ENCODE results near the gene ZIC5. TPM values are rescaled to one million over a fixed set of nuclear protein-coding genes. Genes with fewer than 3 reads are reported as not detected.
"Not testable (repeated sequence)": the region's sequence is repeated elsewhere in the genome, so short reads cannot be mapped to it uniquely, and the experiment has no call there.

The ZIC5 gene
- polyA plus RNA-seq, 6 donors from 2014 or later: not detected

GRCh38 chr13:99959540-99960230 lies 11.9 kb downstream of the ZIC5 start:
- Mint-ChIP-seq H3K4me1 (peaks cover 5 to 26% (median 8%) of the 10 kb centered on the region in 3 donors), H3K36me3 (peaks cover 0 to 4% of the 10 kb centered on the region in 2 donors), H3K27me3 (peaks cover 71 to 88% (median 83%) of the 10 kb centered on the region in 3 donors), H3K9me3 (peaks cover 0 to 11% (median 3%) of the 10 kb centered on the region in 7 donors), H3K27ac (peak overlapping the region in 3 of 6 donors; percentile 21 to 90 (median 88)), H3K4me3 (peak overlapping the region in 7 of 8 donors; percentile 49 to 74 (median 72))
- no peak for ATAC-seq (ENCODE audit: low read depth in 2 of 2)
- DNase-seq: no peak

DNA sequence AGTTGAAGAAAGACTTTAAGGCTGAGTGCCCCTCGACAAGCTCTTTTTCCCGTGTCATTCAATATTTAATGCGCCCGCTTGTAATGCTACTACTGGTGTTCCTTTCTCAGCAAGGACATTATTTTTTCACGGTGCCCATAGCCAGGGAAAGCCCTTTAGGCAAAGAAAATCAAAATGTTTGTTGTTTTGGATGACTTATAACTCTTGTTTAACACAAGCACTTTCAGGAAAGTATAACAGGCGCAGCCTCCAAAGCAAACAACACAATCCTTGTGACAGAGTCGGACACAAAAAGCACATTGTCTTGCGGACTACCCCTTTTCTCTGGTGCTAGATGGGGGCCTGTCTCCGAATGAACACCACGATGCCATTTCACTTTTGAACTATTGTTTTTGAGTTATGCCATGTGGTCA lies 12.4 kb downstream of the ZIC5 start:
- H3K36me3 Mint-ChIP-seq: peaks cover 0 to 4% of the 10 kb centered on the region in 2 donors
- H3K9me3 Mint-ChIP-seq: peaks cover 0 to 11% (median 3%) of the 10 kb centered on the region in 7 donors
- peaks cover 5 to 26% (median 8%) of the 10 kb centered on the region in 3 donors for H3K4me1 Mint-ChIP-seq
- H3K27ac Mint-ChIP-seq: peak overlapping the region in 2 of 6 donors; percentile 63 to 88
- no peak for DNase-seq
- H3K27me3 Mint-ChIP-seq: peaks cover 68 to 87% (median 84%) of the 10 kb centered on the region in 3 donors
- ATAC-seq (ENCODE audit: low read depth in 2 of 2): no peak
- peak overlapping the region in 7 of 8 donors; percentile 5 to 63 (median 53) for H3K4me3 Mint-ChIP-seq

DNA sequence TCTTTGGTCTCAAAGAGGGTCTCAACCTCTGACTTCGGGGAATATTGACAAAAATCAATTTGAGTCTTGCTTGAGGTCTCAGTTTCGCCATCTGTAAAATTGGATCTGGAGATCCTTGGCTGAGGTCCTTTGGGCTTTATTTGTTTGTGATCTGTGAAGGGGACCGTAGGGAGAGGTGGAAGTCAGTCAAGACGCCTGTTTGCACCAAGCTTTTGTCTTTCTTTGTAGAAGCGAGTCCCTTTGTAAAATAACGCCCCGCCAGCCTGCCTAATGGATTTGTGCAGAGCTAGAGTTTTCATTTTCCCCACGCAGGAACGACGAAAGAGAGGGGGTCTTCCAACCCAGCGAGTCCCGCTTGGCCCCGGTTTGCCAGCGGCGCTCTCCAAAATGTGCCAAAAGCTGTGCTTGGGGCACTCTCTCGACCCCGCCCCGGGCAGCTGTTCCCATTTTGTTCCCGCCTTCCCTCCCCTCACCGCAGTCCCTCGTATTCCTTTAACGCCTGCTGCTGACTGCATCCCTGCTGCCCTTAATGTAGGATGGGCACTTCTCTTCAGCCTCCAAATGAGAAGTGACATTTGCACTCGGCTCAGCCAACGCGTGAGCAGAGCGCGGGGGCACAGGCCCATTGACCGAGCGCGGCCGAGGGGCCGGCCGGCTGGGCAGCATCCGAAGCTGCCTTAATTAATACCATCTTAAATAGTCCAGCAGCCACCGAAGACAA lies 13.0 kb downstream of the ZIC5 start:
- Mint-ChIP-seq H3K9me3 (peaks cover 0 to 11% (median 3%) of the 10 kb centered on the region in 7 donors), H3K27me3 (peaks cover 72 to 87% (median 86%) of the 10 kb centered on the region in 3 donors), H3K36me3 (peaks cover 0 to 4% of the 10 kb centered on the region in 2 donors), H3K4me3 (peak overlapping the region in 4 of 8 donors; percentile 20 to 63 (median 56)), H3K27ac (peak overlapping the region in 2 of 6 donors; percentile 63 to 88), H3K4me1 (peaks cover 5 to 26% (median 8%) of the 10 kb centered on the region in 3 donors)
- ATAC-seq (ENCODE audit: low read depth in 2 of 2) (no peak), DNase-seq (no peak)

DNA sequence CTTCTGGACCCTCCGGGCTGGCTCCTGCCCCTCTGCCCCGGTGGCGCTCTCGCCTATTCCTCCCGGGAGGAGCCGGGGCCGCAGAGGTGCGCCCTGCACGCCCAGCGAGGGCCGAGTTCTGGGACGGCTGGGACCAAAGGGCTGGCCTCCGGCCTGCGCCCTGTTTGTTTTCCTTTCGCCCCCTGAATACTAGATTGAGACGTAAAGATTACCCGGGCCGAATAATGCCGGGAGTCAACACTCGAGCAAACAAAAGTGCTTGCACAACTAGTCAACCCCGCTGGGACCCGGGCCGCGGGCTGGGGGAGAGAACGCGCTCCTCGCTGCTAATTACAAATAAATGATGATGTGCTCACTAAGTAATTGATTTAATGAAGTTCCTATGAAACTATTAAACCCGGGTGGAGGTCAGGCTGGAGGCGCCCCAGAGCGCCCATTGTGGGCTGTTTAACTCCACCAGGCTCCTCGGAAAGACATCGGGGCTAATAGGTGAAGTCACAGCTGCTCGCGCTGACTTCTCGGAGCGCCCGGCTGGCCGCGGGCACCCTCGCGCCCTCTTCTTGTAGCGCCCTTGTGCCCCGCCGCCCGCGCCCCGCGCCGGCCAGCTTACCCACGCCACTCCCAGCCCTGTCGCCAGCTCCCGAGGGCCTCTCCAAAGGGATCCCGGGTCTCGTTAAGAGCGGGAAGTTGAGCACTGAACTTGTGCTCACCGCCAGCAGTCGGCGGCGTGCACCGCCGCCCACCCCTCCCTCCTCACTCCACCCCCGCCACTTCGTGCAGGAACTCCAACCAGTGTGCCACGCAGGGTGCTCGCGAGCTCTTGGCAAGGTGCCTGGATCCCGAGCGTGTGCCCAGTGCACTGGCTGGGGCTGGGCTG lies 14.9 kb downstream of the ZIC5 start:
- peaks cover 0 to 4% of the 10 kb centered on the region in 2 donors for H3K36me3 Mint-ChIP-seq
- DNase-seq: no peak

GRCh38 chr13:99955747-99956472 lies 15.7 kb downstream of the ZIC5 start:
- peaks cover 2 to 26% (median 8%) of the 10 kb centered on the region in 3 donors for H3K4me1 Mint-ChIP-seq
- H3K27me3 Mint-ChIP-seq: peaks cover 74 to 90% (median 79%) of the 10 kb centered on the region in 3 donors
- ATAC-seq (ENCODE audit: low read depth in 2 of 2): no peak
- DNase-seq: no peak
- H3K36me3 Mint-ChIP-seq: peaks cover 0 to 4% of the 10 kb centered on the region in 2 donors
- H3K9me3 Mint-ChIP-seq: peaks cover 0 to 16% (median 3%) of the 10 kb centered on the region in 7 donors
- H3K4me3 Mint-ChIP-seq: peak overlapping the region in 6 of 8 donors; percentile 15 to 71 (median 61)
- peak overlapping the region in 2 of 6 donors; percentile 53 to 92 for H3K27ac Mint-ChIP-seq

More for the DNA sequence above, 14.9 kb downstream of the ZIC5 start:
- Mint-ChIP-seq H3K4me1 (peaks cover 5 to 26% (median 8%) of the 10 kb centered on the region in 3 donors), H3K9me3 (peaks cover 0 to 11% (median 3%) of the 10 kb centered on the region in 7 donors), H3K27ac (peak overlapping the region in 3 of 6 donors; percentile 81 to 92 (median 82)), H3K27me3 (peaks cover 75 to 91% (median 80%) of the 10 kb centered on the region in 3 donors), H3K4me3 (peak overlapping the region in 5 of 8 donors; percentile 45 to 71 (median 63))
- ATAC-seq (ENCODE audit: low read depth in 2 of 2): no peak

GRCh38 chr13:99955107-99955746 lies 16.3 kb downstream of the ZIC5 start:
- Mint-ChIP-seq H3K4me3 (peak overlapping the region in 5 of 8 donors; percentile 7 to 32 (median 25)), H3K27ac (peak overlapping the region in 1 of 6 donors; percentile 20), H3K27me3 (peaks cover 68 to 89% (median 73%) of the 10 kb centered on the region in 3 donors), H3K9me3 (peaks cover 0 to 16% (median 3%) of the 10 kb centered on the region in 7 donors), H3K4me1 (peaks cover 0 to 22% (median 6%) of the 10 kb centered on the region in 3 donors), H3K36me3 (peaks cover 0 to 4% of the 10 kb centered on the region in 2 donors)
- DNase-seq: no peak
- no peak for ATAC-seq (ENCODE audit: low read depth in 2 of 2)

GRCh38 chr13:99953138-99953755 lies 18.3 kb downstream of the ZIC5 start:
- Mint-ChIP-seq H3K4me1 (peaks cover 0 to 13% (median 4%) of the 10 kb centered on the region in 3 donors), H3K36me3 (no peaks in the 10 kb centered on the region), H3K27ac (no peak overlapping the region), H3K27me3 (peaks cover 65 to 86% (median 69%) of the 10 kb centered on the region in 3 donors), H3K4me3 (peak overlapping the region in 1 of 8 donors; percentile 68), H3K9me3 (peaks cover 0 to 7% (median 2%) of the 10 kb centered on the region in 7 donors)
- DNase-seq: no peak
- ATAC-seq (ENCODE audit: low read depth in 2 of 2): no peak

GRCh38 chr13:99951666-99952065 lies 19.9 kb downstream of the ZIC5 start:
- ATAC-seq (ENCODE audit: low read depth in 2 of 2); H3K4me3 Mint-ChIP-seq; H3K36me3 Mint-ChIP-seq; DNase-seq; H3K9me3 Mint-ChIP-seq; H3K27ac Mint-ChIP-seq; H3K4me1 Mint-ChIP-seq: not testable (repeated sequence)
- peaks cover 70 to 88% (median 71%) of the 10 kb centered on the region in 3 donors for H3K27me3 Mint-ChIP-seq

DNA sequence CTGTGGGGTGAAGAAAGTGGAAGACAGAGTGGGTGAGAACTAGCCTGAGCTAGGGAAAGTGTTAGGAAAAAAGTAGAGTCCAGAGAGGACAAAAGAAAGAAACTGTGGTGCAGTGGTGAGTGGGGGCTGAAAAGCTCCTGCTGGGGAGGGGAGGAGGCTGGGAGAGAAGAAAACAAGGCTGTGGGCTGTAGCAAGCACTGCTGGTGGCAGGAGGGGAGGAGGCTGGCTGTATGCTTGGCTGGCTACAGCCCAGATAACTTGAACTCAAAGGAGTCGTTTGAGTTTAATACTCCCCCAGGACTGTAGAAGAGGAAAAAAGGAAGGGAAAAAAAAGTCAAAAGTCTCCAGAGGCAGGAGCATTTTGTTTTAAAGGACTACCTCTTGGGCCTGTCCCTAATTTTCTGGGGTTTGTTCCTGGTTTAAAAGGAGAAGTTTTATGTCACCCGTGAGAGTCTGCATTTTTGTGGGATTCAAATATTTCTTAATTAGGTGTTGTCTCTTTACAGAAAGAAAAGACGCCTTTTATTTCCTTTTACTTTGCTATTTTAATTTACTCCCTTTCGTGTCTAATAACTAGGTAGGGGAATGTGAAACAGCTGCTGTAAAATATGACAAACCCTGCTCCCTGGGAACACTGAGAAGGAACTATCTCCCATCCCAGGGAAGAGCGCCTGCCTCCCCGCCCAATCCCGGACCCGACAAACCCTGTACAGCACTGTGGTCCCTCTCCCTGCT lies 21.7 kb downstream of the ZIC5 start:
- no peak overlapping the region for H3K4me3 Mint-ChIP-seq
- ATAC-seq (ENCODE audit: low read depth in 2 of 2): no peak
- H3K9me3 Mint-ChIP-seq: peaks cover 0 to 6% (median 2%) of the 10 kb centered on the region in 7 donors
- no peaks in the 10 kb centered on the region for H3K4me1 Mint-ChIP-seq
- peaks cover 57 to 84% (median 60%) of the 10 kb centered on the region in 3 donors for H3K27me3 Mint-ChIP-seq
- H3K36me3 Mint-ChIP-seq: no peaks in the 10 kb centered on the region
- DNase-seq: no peak
- no peak overlapping the region for H3K27ac Mint-ChIP-seq

GRCh38 chr13:99948907-99949678 lies 22.5 kb downstream of the ZIC5 start:
- Mint-ChIP-seq H3K4me1 (no peaks in the 10 kb centered on the region), H3K4me3 (no peak overlapping the region), H3K9me3 (peaks cover 0 to 6% (median 2%) of the 10 kb centered on the region in 7 donors), H3K27me3 (peaks cover 60 to 86% (median 60%) of the 10 kb centered on the region in 3 donors), H3K36me3 (no peaks in the 10 kb centered on the region), H3K27ac (no peak overlapping the region)
- DNase-seq (no peak), ATAC-seq (ENCODE audit: low read depth in 2 of 2) (no peak)

All from naive B cell (primary cell).